ENCODE data around the gene WDR59. TPM values are rescaled to one million over a fixed set of nuclear protein-coding genes. Genes with fewer than 3 reads are reported as not detected.
"Not testable (repeated sequence)": the region's sequence is repeated elsewhere in the genome, so short reads cannot be mapped to it uniquely, and the experiment has no call there.

Gene WDR59
- total RNA-seq, 1 donor from 2014 or later: 59.6 TPM

DNA sequence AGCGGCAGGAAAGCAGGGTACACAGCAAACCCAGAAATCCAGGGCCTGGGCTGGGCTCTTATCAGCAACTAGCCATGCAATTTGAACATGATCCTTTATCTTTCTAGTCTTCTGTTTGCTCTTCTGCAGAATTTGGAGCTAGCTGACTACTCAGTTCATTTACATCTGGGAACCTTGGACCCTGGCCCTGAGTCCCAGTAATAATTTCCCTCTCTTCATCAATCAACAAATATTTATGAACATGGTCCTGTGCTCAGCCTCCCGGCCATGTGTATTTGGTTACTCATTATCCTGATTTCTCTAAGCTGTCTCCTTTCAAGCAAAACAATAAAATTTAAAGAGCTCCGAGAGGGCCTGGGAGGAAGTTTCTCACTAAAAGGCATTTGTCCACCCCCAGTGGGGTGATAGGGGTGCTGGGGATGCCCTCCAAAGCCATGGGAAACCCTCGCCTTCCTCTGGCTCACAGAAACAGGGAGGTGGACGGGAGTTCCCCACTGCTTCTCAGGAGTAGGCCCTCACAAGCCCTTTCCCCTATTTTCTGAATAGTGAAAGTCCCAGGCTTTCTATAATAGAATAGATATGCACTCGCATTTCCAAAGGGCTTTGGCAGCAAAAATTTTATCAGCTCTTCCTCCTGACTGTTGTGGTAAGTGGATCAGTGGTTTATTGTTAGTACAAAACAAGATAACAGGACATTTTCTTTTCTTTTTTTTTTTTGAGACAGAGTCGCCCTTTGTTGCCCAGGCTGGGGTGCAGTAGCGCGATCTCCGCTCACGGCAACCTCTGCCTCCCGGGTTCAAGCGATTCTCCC, 6.9 kb upstream of the WDR59 start:
- peak; percentile 71 for ATAC-seq
- DNase-seq: no peak
- intact Hi-C loops (cut with micrococcal nuclease): no loop called here

DNA sequence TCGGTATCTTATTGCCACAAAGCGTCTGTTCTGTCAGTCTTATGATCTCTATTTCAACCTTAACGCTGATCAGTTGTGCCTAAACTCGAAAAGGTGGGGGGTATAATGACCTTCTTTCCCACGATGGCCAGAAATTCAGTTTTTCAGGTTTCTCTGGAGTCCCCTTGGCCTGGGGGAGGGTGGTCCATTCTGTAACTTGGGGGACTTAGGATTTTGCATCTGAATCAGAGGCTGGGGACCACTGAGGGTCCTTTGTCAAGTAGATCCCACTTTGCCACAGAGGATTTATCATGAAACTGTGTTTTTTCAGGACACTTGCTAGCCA, 6.3 kb upstream of the WDR59 start:
- DNase-seq (no peak), ATAC-seq (no peak)
- intact Hi-C loops (cut with micrococcal nuclease): no loop called here

DNA sequence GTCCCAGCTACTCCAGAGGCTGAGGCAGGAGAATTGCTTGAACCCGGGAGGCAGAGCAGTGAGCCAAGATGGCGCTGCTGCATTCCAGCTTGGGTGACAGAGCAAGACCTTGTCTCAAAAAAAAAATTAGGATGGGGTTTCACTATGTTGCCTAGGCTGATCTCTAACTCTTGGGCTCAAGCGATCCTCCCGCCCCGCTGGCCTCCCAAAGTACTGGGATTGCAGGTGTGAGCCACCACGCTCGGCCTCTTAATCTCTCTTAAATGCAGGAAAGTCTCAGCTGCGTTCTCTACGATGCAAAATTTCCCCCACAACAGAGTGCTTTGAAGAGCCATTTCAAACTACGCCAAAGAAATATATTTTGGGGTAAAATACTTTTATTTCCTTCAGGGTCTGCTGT, 5.9 kb upstream of the WDR59 start:
- intact Hi-C loops (cut with micrococcal nuclease): no loop called here
- no peak for DNase-seq
- no peak for ATAC-seq

DNA sequence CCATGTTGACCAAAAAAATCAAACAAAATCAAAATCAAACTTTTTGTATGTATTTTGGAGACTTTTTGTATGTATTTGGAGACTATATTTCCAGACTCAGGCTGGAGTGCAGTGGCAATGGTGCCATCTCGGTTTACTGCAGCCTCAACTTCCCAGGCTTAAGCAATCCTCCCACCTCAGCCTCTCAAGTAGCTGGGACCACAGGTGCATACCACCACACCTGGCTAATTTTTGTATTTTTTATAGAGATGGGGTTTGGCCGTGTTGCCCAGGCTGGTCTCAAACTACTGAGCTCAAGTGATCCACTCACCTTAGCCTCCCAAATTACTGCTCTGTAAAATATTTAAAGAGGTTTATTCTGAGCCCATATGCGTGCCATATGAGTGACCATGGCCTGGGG, 4.9 kb upstream of the WDR59 start:
- DNase-seq; intact Hi-C loops (cut with micrococcal nuclease); ATAC-seq: not testable (repeated sequence)

DNA sequence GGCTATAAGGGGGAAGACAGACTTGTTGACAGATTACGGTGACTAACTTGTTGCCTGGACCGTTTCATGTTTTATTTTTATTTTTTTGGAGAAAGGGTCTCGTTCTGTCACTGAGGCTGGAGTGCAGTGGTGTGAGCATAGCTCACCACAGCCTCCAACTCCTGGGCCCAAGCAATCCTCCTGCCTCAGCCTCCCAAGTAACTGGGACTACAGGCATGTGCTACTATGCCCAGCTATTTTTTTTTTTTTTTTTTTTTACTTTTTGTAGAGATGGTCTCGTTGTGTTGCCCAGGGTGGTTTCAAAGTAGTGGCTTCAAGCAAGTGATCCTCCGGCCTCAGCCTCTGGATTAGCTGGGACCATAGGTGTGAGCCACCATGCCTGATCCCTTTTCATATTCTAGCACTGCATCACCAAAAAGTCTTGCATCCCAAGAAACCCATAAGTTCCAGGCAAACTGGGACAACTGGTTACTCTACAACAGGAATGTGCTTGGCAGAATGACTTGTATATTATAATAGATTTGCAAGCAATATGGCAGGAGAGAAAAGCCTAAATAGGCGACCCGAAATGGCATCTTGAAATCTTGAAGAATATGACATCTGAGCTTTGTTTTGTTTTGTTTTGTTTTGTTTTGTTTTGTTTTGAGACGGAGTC, 2.2 kb upstream of the WDR59 start:
- no peak for ATAC-seq
- intact Hi-C loops (cut with micrococcal nuclease): no loop called here
- no peak for DNase-seq

DNA sequence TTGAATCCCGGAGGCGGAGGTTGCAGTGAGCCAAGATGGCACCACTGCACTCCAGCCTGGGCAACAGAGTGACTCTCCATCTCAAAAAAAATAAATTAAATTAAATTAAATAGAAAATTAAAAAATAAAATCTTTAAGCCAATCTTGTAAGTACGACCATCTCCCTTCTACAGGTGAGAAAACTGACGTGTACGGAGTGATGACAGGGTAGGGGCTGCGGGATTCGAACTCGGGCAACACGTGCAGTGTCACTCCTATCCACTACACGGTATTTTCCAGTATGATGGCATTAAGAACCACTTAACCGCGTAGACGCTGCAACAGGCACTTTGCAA, 762 bp downstream of the WDR59 start:
- DNase-seq (no peak), ATAC-seq (no peak)
- intact Hi-C loops (cut with micrococcal nuclease): no loop called here

DNA sequence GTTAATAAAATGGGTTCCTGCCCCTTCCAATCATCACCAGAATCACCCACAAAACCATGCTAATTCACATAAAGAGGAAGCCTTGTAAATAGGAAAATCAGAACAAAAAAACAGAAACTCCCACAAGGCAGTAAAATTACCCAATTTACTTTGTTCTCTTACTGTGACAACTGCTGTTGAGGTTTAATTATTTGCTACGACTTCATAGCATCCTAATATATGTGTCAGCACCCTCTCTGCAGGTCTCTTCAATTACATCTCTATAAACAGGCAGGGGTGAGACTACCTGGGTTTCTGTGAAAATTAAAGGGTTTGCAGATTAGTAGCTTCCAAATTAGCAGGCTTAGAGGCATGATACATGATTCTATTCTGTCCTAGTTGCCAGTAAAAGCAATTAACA, 2.7 kb downstream of the WDR59 start:
- intact Hi-C loops (cut with micrococcal nuclease): no loop called here
- ATAC-seq: no peak
- no peak for DNase-seq

DNA sequence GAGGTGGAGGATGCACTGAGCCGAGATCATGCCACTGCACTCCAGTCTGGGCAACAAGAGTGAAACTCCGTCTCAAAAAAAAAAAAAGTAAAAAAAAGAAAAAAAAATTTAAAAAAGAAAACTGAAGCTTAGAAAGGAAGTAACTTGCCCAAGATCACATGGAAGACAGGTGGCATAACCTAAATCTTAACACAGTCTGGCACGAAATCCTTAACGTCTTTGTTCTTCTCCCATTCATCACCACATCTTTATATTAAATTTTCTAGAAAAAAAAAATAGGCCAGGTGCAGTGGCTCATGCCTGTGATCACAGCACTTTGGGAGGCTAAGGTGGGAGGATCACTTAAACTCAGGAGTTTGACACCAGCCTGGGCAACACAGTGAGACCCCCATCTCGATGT, 9.3 kb downstream of the WDR59 start:
- DNase-seq (no peak), ATAC-seq (no peak)
- intact Hi-C loops (cut with micrococcal nuclease): no loop called here

DNA sequence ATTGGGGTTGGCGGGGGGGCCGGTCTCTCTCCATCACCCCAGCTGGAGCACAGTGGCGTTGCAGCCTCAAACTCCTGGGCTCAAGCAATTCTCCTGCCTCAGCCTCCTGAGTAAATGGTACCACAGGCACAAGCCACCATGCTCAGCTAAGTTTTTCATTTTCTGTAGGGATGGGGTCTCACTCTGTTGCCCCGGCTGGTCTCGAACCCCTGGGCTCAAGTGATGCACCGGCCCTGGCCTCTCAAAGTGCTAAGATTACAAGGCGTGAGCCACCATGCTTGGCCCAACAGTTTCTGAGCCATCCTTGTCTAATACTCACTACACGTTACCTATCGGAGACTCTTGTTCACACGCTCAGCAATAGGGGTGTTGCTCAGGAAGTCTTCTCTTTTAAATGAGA, 11.6 kb downstream of the WDR59 start:
- no peak for DNase-seq
- ATAC-seq: no peak
- intact Hi-C loops (cut with micrococcal nuclease): no loop called here

DNA sequence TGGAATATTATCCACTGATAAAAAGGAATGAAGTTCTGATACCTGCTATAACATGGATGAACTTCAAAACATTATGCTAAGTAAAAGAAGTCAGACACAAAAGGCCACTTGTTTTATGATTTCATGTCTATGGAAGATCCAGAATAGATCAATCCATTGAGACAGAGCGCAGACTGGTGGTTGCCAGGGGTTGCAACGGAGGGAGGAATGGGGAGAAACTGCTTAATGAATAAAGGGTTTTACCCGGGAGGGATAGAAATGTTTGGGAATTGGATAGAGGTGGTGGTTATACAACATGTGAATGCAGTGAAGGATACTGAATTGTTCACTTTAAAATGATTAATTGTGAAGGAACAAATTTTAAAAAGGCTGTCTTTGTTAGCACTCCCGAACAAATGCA, 30.2 kb downstream of the WDR59 start:
- no peak for DNase-seq
- ATAC-seq: no peak
- intact Hi-C loops (cut with micrococcal nuclease): no loop called here

DNA sequence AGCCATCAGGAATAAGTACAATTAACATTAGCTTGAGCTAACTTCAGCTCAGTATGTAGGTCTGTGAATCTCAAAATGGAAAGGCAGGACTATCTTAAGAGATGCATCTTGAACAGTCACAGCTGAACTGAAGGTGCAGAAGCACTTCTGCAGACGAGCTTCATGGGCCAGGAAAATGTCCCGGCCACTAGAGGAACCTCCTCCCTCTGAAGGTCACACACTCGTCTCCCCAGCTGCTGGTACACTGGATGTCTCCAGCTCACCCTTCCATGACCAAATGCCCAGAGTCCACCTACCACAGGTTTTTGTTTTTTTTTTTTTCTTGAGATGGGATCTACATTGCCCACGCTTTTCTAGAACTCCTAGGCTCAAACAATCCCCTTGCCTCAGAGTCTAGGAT, 33.2 kb downstream of the WDR59 start:
- ATAC-seq (peak; percentile 28), DNase-seq (no peak)
- intact Hi-C loops (cut with micrococcal nuclease): no loop called here

DNA sequence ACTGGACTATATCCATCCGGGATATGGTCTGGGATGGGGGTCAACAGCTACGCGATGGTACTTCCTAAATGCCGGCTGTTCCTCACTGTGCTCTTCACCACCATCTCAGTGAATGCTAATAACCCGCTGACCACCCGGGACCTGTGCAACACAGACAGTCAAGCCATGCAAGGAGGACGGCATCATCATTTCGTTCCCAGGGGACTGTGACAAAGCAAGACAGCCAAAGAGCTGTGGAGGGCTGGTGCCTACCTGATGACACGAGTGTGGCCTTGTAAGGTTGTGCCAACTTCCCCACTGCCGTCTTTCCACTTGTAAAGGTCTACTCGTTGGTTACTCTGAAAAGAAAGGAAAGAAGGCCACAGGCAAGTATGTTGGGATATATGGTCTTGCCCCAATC, 33.7 kb downstream of the WDR59 start:
- DNase-seq: no peak
- ATAC-seq: no peak
- intact Hi-C loops (cut with micrococcal nuclease): no loop called here

DNA sequence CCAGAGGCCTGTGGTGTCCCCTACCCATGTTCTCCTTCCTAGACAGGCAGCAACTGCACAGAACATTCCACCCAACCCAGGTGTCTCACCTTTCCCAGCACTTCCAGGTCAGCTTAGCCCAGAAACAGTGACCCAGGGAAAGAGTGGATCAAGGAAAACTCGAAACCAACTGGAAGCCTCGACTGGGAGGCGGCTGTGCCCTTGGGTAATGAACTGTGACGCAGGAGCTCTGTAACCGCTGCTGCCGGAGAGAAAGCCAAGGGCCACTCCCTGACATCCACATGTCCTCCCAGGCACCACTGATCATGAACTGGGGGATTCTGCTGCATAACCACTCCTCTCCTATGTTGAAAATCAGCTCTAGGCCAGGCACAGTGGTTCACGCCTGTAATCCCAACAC, 34.4 kb downstream of the WDR59 start:
- ATAC-seq: no peak
- DNase-seq: no peak
- intact Hi-C loops (cut with micrococcal nuclease): no loop called here

DNA sequence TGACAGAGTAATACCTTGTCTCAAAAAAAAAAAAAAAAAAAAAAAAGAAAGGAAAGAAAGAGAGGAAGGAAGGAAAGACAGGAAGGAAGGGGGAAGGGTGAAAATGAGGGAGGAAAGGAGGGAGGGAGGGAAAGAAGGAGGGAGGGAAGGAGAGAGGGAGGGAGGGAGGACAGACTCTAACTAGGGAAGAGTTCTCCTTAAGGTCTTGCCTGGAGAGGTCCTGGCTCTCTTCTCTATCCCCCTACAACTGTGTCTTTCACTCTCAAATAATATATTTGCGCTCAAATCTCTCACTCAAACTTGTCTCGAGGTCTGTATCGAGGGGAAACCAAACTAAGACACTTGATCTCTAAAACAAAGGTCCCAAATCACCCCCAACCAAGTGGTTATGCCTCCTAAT, 35.6 kb downstream of the WDR59 start:
- no peak for DNase-seq
- no peak for ATAC-seq
- intact Hi-C loops (cut with micrococcal nuclease): no loop called here

DNA sequence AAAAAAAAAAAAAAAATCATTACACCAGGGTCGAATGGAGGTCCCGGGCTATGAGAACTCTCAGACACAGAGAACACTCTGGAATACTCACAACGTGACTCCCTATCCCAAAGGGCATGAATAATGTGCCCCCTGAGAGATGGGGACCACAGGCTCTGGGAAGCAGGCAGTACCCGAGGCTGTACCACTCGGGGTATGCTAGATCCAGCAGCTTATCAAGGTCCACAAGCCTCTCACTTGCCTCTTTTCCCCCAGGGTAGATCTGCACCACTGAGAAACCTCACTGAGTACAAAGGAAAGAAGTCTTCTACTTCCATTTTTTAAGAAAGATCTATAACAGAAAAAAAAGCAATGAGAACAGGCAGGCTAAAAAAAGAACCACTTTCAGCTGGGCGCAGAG, 40.5 kb downstream of the WDR59 start:
- intact Hi-C loops (cut with micrococcal nuclease): no loop called here
- ATAC-seq (no peak), DNase-seq (no peak)

DNA sequence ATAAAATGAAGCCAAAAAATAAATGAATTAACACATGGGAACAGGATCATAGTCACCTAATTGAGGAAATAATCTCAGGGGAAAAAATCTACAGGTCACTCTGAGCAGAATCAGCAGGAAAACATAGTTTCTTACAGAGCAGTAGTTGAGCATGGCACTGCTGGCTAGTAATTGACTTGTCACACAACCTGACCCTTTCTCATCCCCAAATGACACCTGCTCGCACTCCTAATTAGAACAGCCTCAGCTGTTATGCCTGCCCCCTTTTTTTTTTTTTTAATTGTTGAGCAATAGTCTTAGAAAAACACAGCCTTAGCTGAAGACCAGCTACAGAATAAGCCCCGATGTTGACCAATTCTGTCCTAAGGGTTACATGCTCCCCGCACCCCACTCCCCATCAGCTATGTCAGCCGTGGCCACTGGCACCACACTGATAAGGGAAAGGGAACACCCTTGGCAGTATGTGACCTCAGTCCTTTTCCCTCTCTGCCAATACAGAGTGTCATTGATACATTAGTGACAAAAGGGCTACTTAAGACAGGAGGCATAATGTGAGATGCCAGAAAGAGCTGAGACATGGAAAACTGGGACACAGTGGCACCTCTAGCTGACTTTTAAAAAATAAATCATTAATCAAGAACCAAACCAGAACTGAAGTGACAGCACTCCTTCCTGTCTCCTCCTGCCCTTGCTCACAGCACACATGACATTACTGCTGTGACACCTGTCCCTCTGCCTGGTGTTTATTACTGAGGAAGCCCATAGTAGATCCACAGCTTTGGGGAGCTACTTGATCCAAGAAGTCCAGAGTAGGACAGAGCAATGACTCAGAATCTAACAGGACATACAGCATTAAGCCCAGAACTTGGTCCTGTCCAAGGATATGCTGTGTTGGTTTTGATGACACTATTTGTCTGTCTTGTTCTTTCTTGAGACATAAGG, 41.7 kb downstream of the WDR59 start:
- ATAC-seq (peak; percentile 87), DNase-seq (peak; percentile 33)
- intact Hi-C loops (cut with micrococcal nuclease): no loop called here

DNA sequence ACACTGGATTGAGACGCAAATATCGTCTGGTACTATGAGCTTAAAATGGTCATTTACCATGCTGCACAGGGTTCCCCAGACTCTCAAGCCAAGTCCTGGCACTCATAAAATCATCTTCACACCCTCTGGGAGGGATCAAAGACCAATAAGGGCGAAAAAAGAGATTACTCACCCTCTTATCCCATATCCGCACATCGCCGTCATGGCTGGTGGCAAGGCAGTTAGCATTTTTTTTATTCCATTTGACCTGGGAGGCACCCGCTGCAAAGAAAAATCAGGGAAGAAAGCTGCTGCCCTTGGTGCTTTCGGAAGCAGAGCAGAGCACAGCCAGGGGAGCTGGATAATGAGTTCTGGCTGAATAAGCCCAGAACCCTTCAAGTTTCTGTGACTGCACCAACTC, 42.4 kb downstream of the WDR59 start:
- no peak for ATAC-seq
- intact Hi-C loops (cut with micrococcal nuclease): no loop called here
- DNase-seq: no peak

DNA sequence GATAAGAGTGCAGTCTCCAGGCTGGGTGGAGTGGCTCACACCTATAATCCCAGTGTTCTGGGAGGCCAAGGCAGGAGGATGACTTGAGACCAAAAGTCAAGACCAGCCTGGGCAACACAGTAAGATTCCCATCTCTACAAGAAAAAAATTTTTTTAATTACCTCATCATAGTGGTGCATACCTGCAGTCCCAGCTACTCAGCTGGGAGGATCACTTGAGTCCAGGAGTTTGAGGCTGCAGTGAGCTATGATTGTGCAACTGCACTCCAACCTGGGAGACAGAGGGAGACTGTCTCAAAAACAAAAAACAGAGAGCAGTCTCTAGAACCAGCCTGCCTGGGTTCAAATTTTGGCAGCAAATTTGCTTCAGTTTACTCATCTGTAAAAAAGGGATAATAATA, 45.2 kb downstream of the WDR59 start:
- DNase-seq (no peak), ATAC-seq (no peak)
- intact Hi-C loops (cut with micrococcal nuclease): no loop called here

DNA sequence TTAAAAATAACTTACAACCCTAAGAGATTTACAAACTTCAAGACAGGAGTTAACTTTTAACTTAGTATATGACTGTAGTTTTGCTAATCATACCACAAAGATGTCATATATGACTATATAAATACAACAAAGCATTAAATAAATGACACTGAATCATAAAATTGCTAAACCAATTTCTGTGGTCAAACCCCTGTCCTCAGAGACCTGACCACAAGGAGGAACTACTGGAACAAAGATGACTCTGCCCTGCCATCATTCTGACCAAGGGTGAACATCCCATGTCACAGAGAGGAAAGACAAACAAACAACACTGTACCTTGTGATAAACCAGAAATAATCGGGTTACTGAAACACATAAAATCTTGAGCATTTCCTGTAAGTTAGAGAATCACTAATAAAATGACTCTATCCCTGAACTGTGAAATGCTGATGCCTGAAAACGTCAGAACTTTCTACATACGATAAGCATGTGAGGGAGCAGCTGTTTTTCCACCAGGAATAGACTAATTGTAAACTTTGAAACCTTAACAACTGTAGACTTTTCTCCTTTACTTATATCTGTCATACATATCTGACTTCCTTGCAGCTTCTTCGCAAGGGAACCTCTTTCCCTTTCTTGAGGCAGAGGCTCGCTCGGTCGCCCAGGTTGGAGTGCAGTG, 47.9 kb downstream of the WDR59 start:
- ATAC-seq (no peak), DNase-seq (no peak)
- intact Hi-C loops (cut with micrococcal nuclease): no loop called here

DNA sequence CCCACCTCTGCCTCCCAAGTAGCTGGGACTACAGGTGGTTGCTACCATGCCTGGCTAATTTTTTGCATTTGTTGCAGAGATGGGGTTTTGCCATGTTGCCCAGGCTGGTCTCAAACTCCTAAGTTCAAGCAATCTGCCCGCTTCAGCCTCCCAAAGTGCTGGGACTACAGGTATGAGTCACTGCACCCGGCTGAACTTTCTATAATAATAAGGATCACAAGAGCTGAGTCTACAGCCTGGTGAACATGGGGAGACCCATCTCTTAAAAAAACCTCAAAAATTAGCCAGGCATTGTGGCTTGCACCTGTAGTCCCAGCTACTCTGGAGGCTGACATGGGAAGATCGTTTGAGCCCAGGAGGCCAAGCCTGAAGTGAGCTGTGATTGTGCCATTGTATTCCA, 53.5 kb downstream of the WDR59 start:
- no peak for DNase-seq
- intact Hi-C loops (cut with micrococcal nuclease): no loop called here
- ATAC-seq: no peak

Data from left ventricle myocardium superior (tissue), 1 donor.